HepG2 (cell line): ENCODE results near the gene CABLES2. TPM values are rescaled to one million over a fixed set of nuclear protein-coding genes. Genes with fewer than 3 reads are reported as not detected.
A peak's percentile ranks its signal among the peaks of the same experiment; 100 is the strongest.

Experiments used
- ATF7 ChIP-seq, 2 experiments: fragments of 450-650 bp in 1 of 2; sonication (generic) in 1 of 2; formaldehyde crosslinking in 1 of 2; IDR thresholded peaks; 2 replicates each; pipeline versions ENCODE4 v1.4.0 to v1.6.1; 2016 to 2020; ENCODE audit warnings: antibody characterized with exemption in 1 of 2, mild to moderate bottlenecking in 1 of 2, missing genetic modification reagents in 1 of 2
- ATRX ChIP-seq: sonication (generic); formaldehyde crosslinking; IDR thresholded peaks from 2 replicates; pipeline ENCODE4 v1.4.0; 2020; ENCODE audit warnings: missing genetic modification reagents, borderline replicate concordance
- MTA1 ChIP-seq: sonication (generic); formaldehyde crosslinking; IDR thresholded peaks from 2 replicates; pipeline ENCODE4 v1.4.0; 2020; ENCODE audit warnings: missing genetic modification reagents, mild to moderate bottlenecking, borderline replicate concordance
- SMAD1 ChIP-seq: sonication (generic); formaldehyde crosslinking; IDR thresholded peaks from 2 replicates; pipeline ENCODE4 v1.4.0; 2020; ENCODE audit warnings: missing genetic modification reagents, low read depth, mild to moderate bottlenecking, borderline replicate concordance
- TCF12 ChIP-seq, 2 experiments: fragments of 450-650 bp in 1 of 2; sonication (generic) in 1 of 2; formaldehyde crosslinking in 1 of 2; IDR thresholded peaks; 2 replicates each; pipeline versions ENCODE4 v1.6.1 to v1.8.0; 2017 to 2022; ENCODE audit warnings: antibody characterized with exemption in 1 of 2, mild to moderate bottlenecking in 1 of 2, missing genetic modification reagents in 1 of 2, moderate library complexity in 1 of 2
- YY1 ChIP-seq: IDR thresholded peaks from 2 replicates; pipeline ENCODE4 v1.6.1; 2011; ENCODE audit warnings: low read length, low read depth, moderate library complexity, mild to moderate bottlenecking; ENCODE audit not compliant: insufficient read depth, insufficient replicate concordance
- ZNF766 ChIP-seq: sonication (generic); formaldehyde crosslinking; IDR thresholded peaks from 2 replicates; pipeline ENCODE4 v1.5.0; 2020; ENCODE audit warnings: missing genetic modification reagents, borderline replicate concordance
- ZNF773 ChIP-seq: sonication (generic); formaldehyde crosslinking; IDR thresholded peaks from 2 replicates; pipeline ENCODE4 v1.4.0; 2020; ENCODE audit warnings: missing genetic modification reagents, borderline replicate concordance
- polyA plus RNA-seq, 8 experiments: library from polyadenylated mRNA; depleted of rRNA in 3 of 8; stranded (reverse) in 7 of 8; unstranded in 1 of 8; fragments of >200 nt; fragmentation: Illumina TruSeq in 4 of 8; extraction: Trizol in 4 of 8; gene quantifications; 2 replicates each; pipeline versions ENCODE4 v1.2.1 to v1.2.3, GENCODE V29; 2011 to 2016; ENCODE audit warnings: low read depth in 4 of 8, missing spikeins in 1 of 8, mixed read lengths in 1 of 8; ENCODE audit not compliant: insufficient read depth in 1 of 8
- total RNA-seq, 5 experiments: library from RNA; depleted of rRNA; stranded (reverse); fragments of >200 nt; fragmentation: Illumina TruSeq; extraction: Trizol; gene quantifications; 2 replicates each; pipeline ENCODE4 v1.2.3, GENCODE V29; 2016; ENCODE audit warnings: low read depth in 1 of 5
- TF ChIP-seq, protein P1 (sequence below): sonication (generic); formaldehyde crosslinking; IDR thresholded peaks from 2 replicates; pipeline ENCODE4 v1.8.1; 2022; ENCODE audit warnings: low read depth, mild to moderate bottlenecking, missing genetic modification reagents
- TF ChIP-seq, protein P2 (sequence below): sonication (generic); formaldehyde crosslinking; IDR thresholded peaks from 2 replicates; pipeline ENCODE4 v1.4.0; 2020; ENCODE audit warnings: missing genetic modification reagents, mild to moderate bottlenecking, borderline replicate concordance
- TF ChIP-seq, protein P3 (sequence below): sonication (generic); formaldehyde crosslinking; IDR thresholded peaks from 2 replicates; pipeline ENCODE4 v1.5.1; 2020; ENCODE audit warnings: missing genetic modification reagents, mild to moderate bottlenecking, borderline replicate concordance
- TF ChIP-seq, protein P4 (sequence below): sonication (generic); formaldehyde crosslinking; IDR thresholded peaks from 2 replicates; pipeline ENCODE4 v1.4.0; 2020; ENCODE audit warnings: missing genetic modification reagents
- TF ChIP-seq, protein P5 (sequence below): IDR thresholded peaks from 2 replicates; pipeline ENCODE4 v1.6.1; 2016; ENCODE audit warnings: low read depth, control low read depth

The CABLES2 gene
- total and polyA plus RNA-seq, 2 of the 13 experiments (the other 11 are each of a cell fraction or from before 2014, with no cell fraction given): 5.2 to 9.7 TPM

DNA sequence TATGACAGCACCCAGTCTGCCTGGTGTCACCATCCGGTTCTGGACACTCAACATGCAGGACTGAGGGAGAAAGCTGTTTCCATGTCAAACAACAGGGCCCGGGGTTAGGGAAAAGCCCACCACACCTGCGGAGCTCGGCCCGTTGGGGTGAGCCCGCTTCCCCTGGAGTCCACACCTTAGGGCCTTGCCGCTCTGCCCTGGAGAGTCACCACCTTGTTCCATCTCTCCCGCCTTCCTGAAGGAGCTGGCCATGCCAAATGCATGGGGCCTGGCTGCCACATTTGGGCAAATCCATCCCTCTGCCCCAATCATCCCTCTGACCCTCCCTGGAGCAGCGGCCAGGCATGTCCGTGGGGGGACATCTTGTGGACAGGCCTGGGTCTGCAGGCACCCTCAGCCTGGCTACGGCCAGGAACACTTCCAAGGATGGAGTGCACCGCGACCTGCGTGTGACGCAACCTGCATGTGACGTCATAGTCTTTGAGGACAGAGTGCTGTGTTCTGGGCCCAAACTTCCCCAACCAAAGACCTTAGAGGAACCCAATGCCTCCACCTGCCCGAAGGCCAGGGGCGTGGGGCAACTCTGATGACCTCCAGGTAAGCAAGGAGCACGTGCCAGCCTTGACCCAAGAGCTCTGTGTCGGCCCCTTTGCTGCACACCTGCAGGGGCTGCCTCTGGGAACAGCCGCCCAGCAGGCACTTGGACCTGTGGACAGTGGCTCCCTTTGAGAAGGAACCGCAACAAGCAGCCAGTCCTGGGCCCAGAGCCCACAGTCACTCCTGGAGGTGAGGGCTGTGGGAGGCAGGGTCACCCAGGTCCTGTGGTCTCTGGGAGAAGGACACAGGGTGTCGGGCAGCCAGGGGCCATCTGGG lies 1.7 kb downstream of the CABLES2 start (continued):
- TF ChIP-seq, protein P1, sequence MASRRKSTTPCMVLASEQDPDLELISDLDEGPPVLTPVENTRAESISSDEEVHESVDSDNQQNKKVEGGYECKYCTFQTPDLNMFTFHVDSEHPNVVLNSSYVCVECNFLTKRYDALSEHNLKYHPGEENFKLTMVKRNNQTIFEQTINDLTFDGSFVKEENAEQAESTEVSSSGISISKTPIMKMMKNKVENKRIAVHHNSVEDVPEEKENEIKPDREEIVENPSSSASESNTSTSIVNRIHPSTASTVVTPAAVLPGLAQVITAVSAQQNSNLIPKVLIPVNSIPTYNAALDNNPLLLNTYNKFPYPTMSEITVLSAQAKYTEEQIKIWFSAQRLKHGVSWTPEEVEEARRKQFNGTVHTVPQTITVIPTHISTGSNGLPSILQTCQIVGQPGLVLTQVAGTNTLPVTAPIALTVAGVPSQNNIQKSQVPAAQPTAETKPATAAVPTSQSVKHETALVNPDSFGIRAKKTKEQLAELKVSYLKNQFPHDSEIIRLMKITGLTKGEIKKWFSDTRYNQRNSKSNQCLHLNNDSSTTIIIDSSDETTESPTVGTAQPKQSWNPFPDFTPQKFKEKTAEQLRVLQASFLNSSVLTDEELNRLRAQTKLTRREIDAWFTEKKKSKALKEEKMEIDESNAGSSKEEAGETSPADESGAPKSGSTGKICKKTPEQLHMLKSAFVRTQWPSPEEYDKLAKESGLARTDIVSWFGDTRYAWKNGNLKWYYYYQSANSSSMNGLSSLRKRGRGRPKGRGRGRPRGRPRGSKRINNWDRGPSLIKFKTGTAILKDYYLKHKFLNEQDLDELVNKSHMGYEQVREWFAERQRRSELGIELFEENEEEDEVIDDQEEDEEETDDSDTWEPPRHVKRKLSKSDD (CRISPR knock-in tag): peak; percentile 91
- TF ChIP-seq TCF12 (IDR thresholded peaks at IDR 0.05) (no peak), TCF12 (CRISPR knock-in tag; IDR thresholded peaks at IDR 0.05) (no peak), YY1 (peak; percentile 48), ZNF766 (0 out of 2 replicates have a peak, but pooled peaks have one; percentile 19), MTA1 (CRISPR knock-in tag) (peak; percentile 83; the same call in 1 of the 2 replicates), SMAD1 (CRISPR knock-in tag) (peak; percentile 71; the same call in 1 of the 2 replicates), ATRX (no peak), ATF7 (IDR thresholded peaks at IDR 0.05) (peak; percentile 99), ATF7 (CRISPR knock-in tag; IDR thresholded peaks at IDR 0.05) (peak; percentile 97), ZNF773 (CRISPR knock-in tag) (no peak)
- TF ChIP-seq, protein P2, sequence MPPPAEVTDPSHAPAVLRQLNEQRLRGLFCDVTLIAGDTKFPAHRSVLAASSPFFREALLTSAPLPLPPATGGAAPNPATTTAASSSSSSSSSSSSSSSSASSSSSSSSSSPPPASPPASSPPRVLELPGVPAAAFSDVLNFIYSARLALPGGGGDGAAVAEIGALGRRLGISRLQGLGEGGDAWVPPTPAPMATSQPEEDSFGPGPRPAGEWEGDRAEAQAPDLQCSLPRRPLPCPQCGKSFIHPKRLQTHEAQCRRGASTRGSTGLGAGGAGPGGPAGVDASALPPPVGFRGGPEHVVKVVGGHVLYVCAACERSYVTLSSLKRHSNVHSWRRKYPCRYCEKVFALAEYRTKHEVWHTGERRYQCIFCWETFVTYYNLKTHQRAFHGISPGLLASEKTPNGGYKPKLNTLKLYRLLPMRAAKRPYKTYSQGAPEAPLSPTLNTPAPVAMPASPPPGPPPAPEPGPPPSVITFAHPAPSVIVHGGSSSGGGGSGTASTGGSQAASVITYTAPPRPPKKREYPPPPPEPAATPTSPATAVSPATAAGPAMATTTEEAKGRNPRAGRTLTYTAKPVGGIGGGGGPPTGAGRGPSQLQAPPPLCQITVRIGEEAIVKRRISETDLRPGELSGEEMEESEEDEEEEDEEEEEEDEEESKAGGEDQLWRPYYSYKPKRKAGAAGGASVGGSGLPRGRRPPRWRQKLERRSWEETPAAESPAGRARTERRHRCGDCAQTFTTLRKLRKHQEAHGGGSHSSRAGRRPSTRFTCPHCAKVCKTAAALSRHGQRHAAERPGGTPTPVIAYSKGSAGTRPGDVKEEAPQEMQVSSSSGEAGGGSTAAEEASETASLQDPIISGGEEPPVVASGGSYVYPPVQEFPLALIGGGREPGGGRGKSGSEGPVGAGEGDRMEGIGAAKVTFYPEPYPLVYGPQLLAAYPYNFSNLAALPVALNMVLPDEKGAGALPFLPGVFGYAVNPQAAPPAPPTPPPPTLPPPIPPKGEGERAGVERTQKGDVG (CRISPR knock-in tag): peak; percentile 89; the same call in 1 of the 2 replicates
- TF ChIP-seq, protein P3, sequence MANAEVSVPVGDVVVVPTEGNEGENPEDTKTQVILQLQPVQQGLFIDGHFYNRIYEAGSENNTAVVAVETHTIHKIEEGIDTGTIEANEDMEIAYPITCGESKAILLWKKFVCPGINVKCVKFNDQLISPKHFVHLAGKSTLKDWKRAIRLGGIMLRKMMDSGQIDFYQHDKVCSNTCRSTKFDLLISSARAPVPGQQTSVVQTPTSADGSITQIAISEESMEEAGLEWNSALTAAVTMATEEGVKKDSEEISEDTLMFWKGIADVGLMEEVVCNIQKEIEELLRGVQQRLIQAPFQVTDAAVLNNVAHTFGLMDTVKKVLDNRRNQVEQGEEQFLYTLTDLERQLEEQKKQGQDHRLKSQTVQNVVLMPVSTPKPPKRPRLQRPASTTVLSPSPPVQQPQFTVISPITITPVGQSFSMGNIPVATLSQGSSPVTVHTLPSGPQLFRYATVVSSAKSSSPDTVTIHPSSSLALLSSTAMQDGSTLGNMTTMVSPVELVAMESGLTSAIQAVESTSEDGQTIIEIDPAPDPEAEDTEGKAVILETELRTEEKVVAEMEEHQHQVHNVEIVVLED (CRISPR knock-in tag): peak; percentile 53; the same call in 1 of the 2 replicates
- TF ChIP-seq, protein P4, sequence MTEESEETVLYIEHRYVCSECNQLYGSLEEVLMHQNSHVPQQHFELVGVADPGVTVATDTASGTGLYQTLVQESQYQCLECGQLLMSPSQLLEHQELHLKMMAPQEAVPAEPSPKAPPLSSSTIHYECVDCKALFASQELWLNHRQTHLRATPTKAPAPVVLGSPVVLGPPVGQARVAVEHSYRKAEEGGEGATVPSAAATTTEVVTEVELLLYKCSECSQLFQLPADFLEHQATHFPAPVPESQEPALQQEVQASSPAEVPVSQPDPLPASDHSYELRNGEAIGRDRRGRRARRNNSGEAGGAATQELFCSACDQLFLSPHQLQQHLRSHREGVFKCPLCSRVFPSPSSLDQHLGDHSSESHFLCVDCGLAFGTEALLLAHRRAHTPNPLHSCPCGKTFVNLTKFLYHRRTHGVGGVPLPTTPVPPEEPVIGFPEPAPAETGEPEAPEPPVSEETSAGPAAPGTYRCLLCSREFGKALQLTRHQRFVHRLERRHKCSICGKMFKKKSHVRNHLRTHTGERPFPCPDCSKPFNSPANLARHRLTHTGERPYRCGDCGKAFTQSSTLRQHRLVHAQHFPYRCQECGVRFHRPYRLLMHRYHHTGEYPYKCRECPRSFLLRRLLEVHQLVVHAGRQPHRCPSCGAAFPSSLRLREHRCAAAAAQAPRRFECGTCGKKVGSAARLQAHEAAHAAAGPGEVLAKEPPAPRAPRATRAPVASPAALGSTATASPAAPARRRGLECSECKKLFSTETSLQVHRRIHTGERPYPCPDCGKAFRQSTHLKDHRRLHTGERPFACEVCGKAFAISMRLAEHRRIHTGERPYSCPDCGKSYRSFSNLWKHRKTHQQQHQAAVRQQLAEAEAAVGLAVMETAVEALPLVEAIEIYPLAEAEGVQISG (CRISPR knock-in tag): peak; percentile 52; the same call in 1 of the 2 replicates
- TF ChIP-seq, protein P5, sequence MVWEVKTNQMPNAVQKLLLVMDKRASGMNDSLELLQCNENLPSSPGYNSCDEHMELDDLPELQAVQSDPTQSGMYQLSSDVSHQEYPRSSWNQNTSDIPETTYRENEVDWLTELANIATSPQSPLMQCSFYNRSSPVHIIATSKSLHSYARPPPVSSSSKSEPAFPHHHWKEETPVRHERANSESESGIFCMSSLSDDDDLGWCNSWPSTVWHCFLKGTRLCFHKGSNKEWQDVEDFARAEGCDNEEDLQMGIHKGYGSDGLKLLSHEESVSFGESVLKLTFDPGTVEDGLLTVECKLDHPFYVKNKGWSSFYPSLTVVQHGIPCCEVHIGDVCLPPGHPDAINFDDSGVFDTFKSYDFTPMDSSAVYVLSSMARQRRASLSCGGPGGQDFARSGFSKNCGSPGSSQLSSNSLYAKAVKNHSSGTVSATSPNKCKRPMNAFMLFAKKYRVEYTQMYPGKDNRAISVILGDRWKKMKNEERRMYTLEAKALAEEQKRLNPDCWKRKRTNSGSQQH (CRISPR knock-in tag): 0 out of 2 replicates have a peak, but pooled peaks have one; percentile 35
